GM12865 (cell line): ENCODE data around the gene KDF1.

Experiments used
- DNase-seq: peaks from one replicate; pipeline ENCODE4 v3.0.0; 2010; ENCODE audit warnings: low read depth
- H3K4me3 ChIP-seq: 2 replicates; pipeline ENCODE4 v1.5.1; 2011; ENCODE audit warnings: mild to moderate bottlenecking, low read depth, low read length, control low read depth
- CTCF ChIP-seq: IDR thresholded peaks from 2 replicates; pipeline ENCODE4 v1.5.1; 2011; ENCODE audit warnings: low read length, control low read depth, low read depth, inconsistent platforms; ENCODE audit not compliant: insufficient read depth; ENCODE audit errors: missing control alignments

Gene KDF1

GRCh38 chr1:26923711-26924110 lies 36.6 kb downstream of the KDF1 start:
- no peak for TF ChIP-seq CTCF
- no peak overlapping the region for H3K4me3 ChIP-seq
- DNase-seq: no peak

GRCh38 chr1:26922901-26923300 lies 37.4 kb downstream of the KDF1 start:
- no peak for DNase-seq
- peak overlapping the region; percentile 94 for H3K4me3 ChIP-seq

GRCh38 chr1:26922431-26922729 lies 37.9 kb downstream of the KDF1 start:
- TF ChIP-seq CTCF: no peak
- H3K4me3 ChIP-seq: peak overlapping the region; percentile 94
- DNase-seq: no peak

More at GRCh38 chr1:26922901-26923300, 37.4 kb downstream of the KDF1 start:
- no peak for TF ChIP-seq CTCF

GRCh38 chr1:26921540-26922430 lies 38.5 kb downstream of the KDF1 start, which contains the start of gene NUDC:
Gene NUDC (plus strand): TSS chr1:26921743. CDS start chr1:26921849, 106 bp downstream.
- TF ChIP-seq CTCF: no peak
- H3K4me3 ChIP-seq: peak within 1 kb of the TSS; percentile 94
- peak; percentile 98 for DNase-seq

GRCh38 chr1:26921126-26921539 lies 39.1 kb downstream of the KDF1 start:
- DNase-seq: no peak
- TF ChIP-seq CTCF: no peak
- H3K4me3 ChIP-seq: peak overlapping the region; percentile 57

GRCh38 chr1:26915204-26915842 lies 44.9 kb downstream of the KDF1 start:
- no peak for TF ChIP-seq CTCF
- no peak overlapping the region for H3K4me3 ChIP-seq
- DNase-seq: no peak
